ENCODE measurements around the gene ZNF783.
"Not testable (repeated sequence)": the region's sequence is repeated elsewhere in the genome, so short reads cannot be mapped to it uniquely, and the experiment has no call there.

The ZNF783 gene

DNA sequence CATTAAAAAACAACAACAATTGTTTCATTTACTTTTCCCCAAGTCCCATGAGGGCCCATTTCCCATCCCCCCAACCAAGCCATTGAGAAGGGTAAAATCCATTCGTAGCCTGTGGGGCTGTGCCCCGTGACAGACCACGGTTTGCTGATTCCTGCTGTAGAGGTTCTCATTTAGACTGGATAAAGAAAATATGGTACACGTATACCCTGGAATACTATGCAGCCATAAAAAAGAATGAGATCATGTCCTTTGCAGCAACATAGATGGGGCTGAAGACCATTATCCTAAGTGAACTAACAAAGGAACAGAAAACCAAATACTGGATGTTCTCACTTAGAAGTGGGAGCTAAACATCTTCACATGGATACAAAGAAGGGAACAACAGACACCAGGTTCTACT, 44.9 kb downstream of the ZNF783 start:
- DNase-seq = no peak

- no peak for DNase-seq
These were observed 45.9 kb downstream of the ZNF783 start for GRCh38 chr7:149307775-149308501.

- no peak for DNase-seq
These were observed 48.3 kb downstream of the ZNF783 start for GRCh38 chr7:149310113-149310836.

GRCh38 chr7:149310990-149311573, 49.1 kb downstream of the ZNF783 start:
- DNase-seq = no peak

DNA sequence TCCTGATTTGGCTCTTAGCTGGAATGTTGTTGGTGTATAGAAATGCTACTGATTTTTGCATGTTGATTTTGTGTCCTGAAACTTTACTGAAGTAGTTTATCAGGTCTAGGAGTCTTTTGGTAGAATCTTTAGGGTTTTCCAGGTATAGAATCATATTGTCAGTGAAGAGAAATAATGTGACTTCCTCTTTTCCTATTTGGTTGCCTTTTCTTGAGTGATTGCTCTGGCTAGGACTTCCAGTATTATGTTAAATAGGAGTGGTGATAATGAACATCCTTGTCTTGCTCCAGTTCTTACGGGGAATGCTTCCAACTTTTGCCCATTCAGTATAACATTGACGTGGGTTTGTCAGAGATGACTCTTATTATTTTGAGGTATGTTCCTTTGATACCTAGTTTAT, 52.0 kb downstream of the ZNF783 start:
- no peak for DNase-seq

- no peak for DNase-seq
These were observed 54.6 kb downstream of the ZNF783 start for GRCh38 chr7:149316606-149317005.

DNA sequence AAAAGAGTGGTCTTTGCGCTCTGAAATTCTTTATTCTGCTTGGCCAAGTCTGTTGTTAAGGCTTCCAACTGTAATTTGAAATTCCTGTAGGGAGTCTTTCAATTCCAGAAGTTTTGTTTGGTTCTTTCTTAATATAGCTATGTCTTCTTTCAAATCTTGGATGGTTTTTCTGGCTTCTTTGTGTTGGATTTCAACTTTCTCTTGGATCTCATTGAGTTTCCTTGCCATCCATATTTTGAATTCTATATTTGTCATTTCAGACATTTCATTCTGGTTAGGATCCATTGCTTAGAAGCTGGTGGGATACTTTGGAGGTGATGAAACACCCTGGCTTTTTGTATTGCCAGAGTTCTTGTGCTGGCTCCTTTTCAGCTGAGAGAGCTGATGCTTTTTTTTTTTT, 55.5 kb downstream of the ZNF783 start:
- no peak for DNase-seq

DNA sequence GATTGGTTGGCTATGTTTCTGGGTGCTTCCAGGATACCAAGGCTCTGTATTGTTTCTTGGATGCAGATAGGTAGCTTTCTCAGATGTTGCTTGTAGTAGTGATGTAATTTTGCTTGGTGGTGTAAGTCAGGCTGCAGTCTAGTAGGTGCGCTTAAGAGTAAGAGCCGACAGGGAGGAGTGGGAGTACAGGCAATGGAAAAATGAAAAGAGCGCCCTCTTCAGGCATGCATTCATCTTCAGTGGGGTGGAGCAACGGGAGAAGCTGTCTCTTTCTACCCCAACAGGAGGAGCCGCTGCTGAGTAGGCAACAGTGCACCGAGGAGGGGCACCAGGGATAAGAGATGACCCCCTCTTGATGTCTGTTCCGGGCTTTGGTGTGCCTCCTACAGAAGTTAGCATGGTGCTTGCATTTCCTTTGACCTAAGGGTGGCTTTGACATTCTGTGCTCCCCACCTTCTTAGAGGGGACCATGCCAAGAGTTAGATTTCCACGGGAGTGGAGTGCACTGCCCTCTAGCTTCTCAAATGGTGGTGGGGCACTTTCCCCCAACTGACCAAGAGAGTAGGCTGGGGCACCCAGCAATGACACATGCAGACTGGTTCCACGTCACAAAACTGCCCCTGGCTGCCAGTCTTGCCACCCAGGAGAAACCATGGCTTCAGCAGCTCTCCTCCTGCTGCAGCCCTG, 56.1 kb downstream of the ZNF783 start:
- no peak for DNase-seq

GRCh38 chr7:149319376-149319775, 57.4 kb downstream of the ZNF783 start:
- no peak for DNase-seq

DNA sequence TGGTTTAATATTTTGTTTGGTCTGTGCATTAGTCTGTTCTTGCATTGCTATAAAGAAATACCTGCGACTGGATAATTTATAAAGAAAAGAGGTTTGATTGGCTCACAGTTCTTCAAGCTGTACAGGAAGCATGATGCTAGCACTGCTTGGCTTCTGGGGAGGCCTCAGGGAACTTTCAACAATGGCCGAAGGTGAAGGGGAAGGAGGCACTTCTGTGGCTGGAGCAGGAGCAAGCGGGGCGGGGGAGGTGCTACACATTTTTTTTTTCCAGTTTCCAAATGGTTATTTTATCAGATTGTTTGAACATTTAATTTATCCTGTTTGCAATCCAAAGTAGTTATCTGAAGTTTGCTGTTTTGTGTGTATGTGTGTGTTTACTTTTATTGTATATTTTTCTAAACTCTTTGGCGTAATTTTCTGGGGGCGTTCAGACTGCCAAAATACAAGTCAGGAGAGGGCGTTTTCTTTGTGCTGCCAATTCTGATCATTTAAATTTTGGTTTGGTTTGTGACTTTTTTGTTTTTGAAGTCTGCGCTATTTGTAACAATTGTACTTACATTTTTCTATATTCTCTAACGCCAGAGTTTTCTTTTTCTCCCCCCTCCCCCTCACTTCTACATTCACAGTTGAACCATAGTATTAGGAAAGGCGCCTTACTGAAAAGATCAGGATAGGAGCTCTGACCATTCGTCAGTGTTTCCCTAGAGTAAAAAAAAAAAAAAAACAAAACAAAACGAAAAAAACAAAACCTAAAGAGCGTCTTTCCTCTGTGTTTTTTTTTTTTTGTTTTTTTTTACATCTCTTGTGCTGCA, 58.5 kb downstream of the ZNF783 start:
- no peak for DNase-seq

DNA sequence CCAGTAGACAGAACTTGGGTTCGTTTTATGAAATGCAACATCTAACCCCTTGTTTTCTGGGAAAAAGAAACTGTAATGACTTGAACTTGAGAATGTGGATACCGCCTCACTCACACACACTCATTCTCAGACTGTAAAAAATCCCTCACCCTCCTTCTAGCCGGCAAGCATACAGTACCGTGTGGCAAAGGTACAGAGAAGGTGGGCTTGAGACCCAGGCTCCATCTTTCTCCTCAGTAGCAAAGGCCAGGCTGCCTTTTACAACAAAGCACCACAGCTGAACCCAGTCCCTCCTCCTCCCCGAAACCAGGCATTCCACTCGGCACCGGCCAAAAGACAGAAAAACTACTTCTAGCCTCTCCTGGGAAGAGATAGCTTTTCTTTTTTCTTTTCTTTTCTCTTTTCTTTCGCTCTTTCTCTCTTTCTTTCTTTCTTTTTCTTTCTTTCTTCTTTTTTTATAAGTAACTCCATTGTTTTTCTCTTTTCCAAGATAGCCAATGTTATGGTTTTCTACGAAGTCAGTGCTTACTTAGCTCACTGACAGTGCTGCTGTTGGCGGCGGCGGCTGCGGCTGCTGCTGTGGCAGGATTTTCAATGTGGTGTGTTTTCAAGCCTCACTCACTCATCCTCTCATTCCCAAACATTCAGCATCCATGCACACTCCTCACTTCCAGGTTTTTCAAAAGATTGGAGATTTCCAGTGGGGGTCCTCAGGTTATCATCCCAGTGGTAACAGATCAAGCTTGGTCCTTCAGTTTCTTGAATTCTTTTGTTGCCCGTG, 59.3 kb downstream of the ZNF783 start:
- not testable (repeated sequence) for DNase-seq

DNA sequence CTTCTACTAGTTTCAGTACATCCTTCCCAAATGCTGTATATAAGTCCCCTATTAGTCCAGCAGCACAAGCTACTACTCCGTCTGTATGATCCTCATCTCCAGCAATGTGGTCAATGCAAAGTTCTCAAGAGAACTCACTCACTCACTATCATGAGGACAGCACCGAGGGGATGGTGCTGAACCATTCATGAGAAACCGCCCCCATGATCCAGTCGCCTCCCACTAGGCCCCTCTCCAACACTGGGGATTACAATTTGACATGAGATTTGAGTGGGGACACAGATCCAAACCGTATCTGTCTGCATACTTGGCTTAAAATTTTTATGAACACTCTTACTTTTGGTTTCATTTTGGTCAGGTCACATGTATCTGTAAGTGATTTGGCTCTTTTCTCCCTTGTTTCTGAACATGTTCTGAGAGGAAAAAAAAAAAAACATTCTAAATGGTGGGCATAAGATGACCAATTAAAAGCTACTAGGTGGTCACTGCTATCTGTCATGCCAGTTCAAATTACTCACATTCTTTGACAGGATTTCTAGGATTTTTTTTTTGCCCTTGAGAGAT, 60.1 kb downstream of the ZNF783 start:
- no peak for DNase-seq

- DNase-seq = no peak
These were observed 60.7 kb downstream of the ZNF783 start for GRCh38 chr7:149322737-149323136.

DNA sequence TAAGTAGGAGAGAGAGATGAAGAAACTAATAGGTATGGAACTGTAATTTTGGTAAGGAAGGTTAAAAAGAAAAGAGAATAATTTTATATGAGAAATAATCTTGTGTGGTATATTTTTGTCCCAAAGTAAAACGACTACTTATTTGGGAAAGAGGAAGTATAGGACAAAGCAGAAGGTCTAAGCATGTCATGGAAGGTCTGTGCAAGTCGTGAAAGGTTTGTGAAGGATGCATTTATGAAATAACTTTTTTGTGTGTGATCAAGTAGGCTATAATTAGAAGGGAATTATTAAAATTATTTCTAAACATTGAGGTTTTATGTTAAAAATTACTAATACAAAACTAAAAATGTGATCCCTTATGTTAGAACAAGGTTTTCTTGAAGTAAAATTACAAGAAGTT, 63.3 kb downstream of the ZNF783 start:
- no peak for DNase-seq

GRCh38 chr7:149329265-149329664, 67.3 kb downstream of the ZNF783 start:
- no peak for DNase-seq

DNA sequence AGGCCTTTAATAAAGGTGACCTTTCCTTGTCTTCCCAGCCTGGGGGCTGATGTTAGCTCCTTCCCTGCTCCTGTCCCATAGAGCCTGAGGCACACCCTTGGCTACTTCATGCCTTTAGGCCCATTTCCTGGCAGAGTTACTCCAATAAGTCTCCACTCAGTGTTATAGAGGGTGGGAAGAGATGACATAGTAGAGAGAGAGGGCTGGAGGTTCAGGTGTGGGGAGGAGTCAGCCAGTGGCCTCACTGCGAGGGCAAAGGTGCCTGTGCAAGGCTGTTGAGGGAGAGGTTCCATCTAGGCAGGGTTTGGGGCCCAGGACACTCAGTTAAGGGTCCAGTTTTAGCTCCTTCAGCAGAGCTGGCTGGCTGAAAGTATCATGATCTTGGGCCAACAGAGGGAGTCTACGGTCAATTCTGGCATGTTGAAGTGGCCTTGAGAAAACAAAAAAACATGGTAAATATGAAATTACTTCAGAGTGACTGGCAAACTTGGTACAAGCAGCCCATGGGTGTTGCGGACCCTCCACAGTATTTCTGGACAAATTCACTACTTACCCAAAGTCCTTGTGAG, 67.9 kb downstream of the ZNF783 start:
- no peak for DNase-seq

- DNase-seq = no peak
These were observed 69.0 kb downstream of the ZNF783 start for GRCh38 chr7:149330914-149331567.

DNA sequence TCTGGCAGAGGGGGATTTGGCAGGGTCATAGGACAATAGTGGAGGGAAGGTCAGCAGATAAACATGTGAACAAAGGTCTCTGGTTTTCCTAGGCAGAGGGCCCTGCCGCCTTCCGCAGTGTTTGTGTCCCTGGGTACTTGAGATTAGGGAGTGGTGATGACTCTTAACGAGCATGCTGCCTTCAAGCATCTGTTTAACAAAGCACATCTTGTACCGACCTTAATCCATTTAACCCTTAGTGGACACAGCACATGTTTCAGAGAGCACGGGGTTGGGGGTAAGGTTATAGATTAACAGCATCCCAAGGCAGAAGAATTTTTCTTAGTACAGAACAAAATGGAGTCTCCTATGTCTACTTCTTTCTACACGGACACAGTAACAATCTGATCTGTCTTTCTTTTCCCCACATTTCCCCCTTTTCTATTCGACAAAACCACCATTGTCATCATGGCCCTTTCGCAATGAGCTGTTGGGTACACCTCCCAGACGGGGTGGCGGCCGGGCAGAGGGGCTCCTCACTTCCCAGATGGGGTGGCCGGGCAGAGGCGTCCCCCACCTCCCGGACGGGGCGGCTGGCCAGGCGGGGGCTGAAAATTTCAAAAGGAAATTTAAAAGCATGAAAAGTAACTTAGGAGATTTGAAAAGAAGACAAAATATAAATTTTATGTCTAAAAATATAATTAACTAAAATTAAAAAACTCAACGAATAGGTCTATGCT, 70.8 kb downstream of the ZNF783 start:
- not testable (repeated sequence) for DNase-seq

DNA sequence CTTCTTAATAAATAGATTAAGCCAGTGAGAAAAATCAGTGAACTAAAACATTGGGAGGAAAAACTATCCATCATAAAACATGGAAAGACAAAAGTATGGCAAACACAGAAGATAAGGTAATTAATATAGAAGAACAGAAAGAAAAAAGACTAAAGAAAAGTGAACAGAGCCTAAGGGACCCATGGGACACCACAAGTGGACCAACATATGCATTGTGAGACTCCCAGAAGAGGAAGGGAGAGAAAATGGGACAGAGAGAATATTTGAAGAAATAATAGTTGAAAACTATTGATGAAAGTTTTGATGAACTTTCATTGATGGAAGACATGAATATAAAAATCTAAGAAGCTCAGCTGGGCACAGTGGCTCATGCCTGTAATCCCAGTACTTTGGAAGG, 71.3 kb downstream of the ZNF783 start:
- DNase-seq = no peak

- DNase-seq = no peak
These were observed 72.2 kb downstream of the ZNF783 start for GRCh38 chr7:149334219-149334618.
